Stimulated activated CD8-positive, alpha-beta memory T cell treated with anti-CD3 and anti-CD28 coated beads, Interleukin-7, amount 100 ng/mL, for 24 hours (primary cell): ENCODE measurements around the gene PRRG2.
"Not testable (repeated sequence)": the region's sequence is repeated elsewhere in the genome, so short reads cannot be mapped to it uniquely, and the experiment has no call there.

Experiments used
- DNase-seq: peaks from one replicate; pipeline ENCODE4 v3.0.0-alpha.2; 2020; ENCODE audit warnings: low read depth

The PRRG2 gene

DNA sequence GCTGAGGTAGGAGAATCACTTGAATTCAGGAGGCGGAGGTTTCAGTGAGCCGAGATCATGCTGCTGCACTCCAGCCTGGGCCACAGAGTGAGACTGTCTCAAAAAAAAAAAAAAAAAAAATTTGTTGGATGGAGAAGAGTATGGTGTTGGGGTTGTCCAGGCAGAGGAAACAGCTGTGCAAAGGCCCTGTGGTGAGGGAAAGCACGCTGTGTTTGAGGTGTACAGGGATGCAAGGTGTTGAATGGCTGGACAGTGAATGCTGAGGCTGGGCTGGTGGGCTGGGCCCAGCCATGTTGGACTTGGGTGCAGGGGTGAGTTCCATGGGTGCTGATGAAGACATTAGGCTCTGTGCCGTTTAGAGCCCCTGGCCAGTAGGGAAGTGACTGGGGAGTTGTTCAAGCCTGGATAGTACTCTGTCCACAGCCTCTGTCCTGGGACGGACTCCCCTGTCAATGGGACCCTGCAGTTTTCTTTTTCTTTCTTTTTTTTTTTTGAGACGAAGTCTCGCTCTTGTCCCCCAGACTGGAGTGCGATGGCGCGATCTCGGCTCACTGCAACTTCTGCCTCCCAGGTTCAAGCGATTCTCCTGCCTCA, 28.5 kb downstream of the PRRG2 start:
- no peak for DNase-seq

DNA sequence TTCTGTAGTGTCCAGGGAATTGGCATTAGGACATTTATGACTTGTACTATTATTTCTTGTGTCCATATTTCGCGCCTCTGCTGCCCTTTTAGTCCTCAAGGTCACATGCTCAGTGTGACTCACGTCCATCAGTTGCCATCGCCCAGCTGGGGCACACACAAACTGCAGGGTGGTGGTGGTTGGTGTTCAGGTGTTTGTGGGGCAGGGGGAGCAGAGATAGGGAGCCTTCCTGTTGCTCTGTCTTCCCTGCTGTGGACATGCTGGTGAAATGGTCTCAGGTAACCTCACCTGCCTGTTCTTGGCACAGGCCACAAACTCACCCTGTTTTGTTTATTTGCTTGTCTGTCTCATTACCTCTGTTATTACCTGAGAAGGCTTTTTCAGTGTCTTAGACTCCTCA, 32.3 kb downstream of the PRRG2 start:
- DNase-seq: no peak

DNA sequence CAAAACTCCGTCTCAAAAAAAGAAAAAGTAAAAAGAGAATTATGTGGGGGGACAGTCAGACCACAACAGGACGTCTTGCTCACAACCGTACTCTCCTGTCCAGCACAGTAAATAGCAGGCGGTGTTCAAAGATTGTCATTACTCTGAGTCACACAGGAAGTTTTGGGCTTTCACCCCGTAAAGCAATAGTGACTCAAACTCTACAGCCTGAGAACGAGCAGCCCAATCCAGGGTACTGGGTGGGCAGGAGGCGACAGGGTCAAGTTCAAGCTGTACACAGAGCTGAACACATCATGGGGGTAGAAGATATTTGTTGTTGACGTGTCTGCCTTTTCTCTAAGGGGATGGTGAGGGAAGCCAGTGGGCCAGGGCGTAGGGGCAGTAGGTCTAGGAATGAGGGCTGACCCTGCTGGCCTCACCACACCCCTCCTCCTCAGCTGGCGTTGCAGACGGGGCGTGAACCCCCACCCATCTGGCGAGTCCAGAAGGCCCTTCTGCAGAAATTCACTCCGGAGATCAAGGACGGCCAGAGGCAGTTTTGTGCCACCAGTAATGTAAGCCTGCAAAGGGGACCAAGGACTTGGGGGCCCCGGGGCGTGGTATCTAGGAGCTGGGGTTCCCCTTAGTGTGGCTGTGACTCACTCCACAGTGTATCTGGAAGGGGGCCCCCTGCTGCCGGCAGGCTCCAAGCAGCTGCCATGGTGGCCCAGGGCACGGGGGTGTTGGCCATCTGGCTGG, 33.1 kb downstream of the PRRG2 start:
- no peak for DNase-seq

DNA sequence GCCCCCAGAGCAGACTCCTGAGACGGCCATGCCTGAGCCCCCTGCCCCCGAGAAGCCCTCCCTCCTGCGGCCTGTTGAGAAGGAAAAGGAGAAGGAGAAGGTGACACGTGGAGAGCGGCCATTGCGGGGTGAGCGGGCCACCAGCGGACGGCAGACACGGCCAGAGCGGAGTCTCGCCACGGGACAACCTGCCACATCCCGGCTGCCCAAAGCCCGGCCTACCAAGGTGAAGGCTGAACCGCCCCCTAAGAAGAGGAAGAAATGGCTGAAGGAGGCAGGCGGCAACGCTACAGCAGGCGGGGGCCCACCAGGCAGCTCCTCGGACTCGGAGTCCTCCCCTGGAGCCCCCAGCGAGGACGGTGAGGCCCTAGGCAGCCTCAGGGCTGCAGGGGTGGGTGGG, 34.7 kb downstream of the PRRG2 start:
- no peak for DNase-seq

- no peak for DNase-seq
Observed at GRCh38 chr19:49616532-49616931, 35.4 kb downstream of the PRRG2 start.

DNA sequence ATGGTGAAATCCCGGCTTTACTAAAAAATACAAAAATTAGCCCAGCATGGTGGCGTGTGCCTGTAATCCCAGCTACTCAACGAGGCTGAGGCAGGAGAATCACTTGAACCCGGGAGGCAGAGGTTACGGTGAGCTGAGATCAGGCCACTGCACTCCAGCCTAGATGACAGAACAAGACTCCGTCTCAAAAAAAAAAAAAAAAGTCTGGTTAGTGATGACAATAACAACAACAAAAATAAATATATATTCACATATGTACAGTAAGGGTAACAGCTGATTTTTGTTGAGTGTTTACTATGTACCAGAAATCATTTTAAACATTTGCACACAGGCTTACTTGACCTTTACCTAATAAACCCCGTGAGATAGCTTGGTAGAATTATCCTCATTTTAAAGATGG, 35.8 kb downstream of the PRRG2 start:
- DNase-seq: no peak

DNA sequence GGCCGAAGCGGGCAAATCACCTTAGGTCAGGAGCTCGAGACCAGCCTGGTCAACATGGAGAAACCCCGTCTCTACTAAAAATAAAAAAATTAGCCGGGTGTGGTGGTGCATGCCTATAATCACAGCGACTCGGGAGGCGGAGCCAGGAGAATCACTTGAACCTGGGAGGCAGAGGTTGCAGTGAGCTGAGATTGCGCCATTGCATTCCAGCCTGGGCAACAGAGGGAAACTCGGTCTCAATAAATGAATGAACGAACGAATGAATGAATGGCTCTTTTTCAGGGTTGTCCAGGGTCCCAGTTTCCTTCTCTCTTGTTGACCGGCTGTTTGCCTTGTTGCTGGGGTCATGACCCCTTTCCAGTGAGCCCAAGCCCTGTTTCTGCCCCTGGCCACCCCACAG, 36.7 kb downstream of the PRRG2 start:
- DNase-seq: not testable (repeated sequence)

DNA sequence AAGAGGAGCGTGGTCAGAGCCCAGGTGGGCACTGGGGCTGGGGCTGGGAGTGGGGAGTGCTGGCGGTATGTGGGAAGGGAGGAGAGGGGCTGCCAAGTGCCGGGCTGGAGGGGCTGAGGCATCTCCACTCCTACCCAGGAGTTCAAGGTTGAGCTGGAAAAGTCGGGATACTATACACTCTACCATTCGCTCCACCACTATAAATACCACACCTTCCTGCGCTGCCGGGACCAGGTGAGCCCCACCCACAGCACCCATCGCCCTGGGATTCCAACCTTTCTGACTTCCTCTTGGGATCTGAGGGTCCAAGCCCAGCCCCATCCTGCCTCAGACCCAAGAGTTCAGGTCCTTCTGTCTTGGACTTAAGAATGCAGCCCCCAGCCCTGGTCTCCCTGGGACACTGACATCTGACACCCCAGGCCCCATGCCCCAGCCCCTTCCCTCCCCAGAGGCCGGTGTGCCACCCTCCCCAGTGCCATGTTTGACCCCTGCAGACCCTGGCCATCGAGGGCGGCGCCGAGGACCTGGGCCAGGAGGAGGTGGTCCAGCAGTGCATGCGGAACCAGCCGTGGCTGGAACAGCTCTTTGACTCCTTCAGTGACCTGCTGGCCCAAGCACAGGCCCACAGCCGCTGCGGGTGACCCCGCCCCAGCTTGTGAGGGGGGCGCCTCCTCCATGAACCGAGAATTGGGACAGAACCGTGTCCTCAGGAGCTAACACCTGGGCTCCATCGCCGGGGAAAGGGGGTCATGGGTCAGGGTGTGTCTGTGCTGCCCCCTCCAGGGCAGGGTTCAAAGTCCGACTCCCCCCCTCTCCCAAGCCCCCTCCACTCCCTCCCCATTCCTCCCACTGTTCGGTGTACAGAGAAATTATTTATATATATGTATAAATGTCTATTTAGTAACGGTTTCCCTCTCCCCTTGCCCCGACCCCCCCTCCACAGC, 44.1 kb downstream of the PRRG2 start:
- no peak for DNase-seq

GRCh38 chr19:49626226-49626625, 45.1 kb downstream of the PRRG2 start:
- no peak for DNase-seq

GRCh38 chr19:49629659-49630058, 48.5 kb downstream of the PRRG2 start:
- DNase-seq: no peak

GRCh38 chr19:49631014-49631588, 50.0 kb downstream of the PRRG2 start:
- no peak for DNase-seq

DNA sequence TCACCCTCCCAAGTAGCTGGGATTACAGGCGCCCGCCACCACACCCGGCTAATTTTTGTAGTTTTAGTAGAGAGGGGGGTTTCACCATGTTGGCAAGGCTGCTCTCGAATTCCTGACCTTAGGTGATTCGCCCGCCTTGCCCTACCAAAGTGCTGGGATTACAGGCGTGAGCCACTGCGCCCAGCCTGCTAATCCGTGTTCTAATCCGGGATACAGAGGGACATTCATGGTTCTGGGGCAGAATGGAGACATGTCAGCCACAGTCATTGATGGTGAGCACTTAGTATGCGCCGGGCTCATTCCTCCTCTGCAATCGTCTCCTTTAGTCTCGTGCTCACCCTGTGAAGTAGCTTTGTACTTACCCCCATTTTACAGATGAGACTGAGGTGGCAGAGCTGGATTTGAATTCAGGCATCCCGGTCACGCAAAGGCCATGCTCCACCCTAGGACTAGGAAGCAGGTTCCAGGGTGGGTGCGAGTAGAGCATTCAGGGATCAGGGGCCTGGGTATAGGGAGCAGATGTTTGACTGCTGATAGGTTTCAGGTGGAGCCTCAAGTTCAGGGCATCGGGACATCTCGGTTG, 50.6 kb downstream of the PRRG2 start:
- DNase-seq: no peak

DNA sequence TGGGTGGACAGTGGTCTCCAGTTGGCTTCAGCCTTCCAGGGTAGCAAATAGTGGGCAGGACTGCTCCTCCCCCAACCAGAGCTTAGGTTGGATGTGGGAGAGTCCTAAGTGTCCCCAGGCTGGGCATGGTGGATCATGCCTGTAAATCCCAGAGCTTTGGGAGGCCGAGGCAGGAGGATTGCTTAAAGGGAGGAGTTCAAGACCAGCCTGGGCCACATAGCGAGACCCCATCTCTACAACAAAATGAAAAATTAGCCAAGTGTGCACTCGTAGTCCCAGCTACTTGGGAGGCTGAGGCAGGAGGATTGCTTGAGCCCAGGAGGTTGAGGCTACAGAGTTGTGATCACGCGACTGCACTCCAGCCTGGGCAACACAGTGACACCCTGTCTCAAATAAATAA, 51.5 kb downstream of the PRRG2 start:
- no peak for DNase-seq

DNA sequence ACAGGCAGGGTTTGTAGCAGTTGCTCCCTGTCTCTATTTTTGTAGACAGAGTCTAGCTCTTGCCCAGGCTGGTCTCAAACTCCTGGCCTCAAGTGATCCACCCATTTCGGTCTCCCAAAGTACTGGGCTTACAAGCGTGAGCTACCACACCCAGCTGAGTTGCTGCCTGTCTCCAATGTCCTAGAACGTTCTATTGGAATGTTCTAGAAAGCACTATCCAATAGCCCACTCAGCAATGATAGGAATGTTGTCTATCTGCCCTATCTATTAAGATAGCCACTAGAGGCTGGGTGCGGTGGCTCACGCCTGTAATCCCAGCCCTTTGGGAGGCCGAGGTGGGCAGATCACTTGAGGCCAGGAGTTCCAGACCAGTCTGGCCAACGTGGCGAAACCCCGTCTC, 52.2 kb downstream of the PRRG2 start:
- not testable (repeated sequence) for DNase-seq

DNA sequence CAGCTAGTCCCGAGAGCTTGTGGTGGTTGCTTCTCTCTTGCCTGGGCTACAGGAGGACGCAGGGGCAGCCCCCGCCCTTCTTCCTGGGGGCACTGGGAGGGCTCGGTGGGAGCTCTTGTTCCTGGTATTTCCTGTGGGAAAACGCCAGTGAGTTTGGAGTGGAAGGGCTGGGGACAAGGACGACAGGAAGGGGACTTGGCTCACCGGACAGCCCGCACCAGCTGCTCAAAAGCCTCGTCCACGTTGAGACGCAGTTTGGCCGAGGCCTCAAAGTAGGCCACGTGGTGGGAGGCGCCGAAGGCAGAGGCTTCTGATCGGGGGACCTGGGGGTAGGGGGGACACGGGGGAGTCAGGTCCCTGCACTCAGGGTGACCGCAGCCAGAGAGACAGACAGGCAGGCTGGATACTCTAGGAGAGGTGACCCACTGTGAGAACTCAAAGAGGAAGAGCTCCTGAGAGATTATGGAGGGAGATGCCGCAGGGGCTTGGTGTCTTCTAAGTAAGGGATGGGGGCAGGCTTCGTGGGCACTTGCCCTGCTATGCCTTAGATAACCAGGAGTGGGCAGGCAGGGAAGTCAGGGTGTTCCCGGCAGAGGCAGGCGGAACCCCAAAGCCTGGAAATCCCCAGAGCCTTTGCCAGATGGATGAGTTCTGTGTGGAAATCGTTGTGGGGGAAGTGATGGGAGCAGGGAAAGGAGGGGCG, 54.6 kb downstream of the PRRG2 start:
- no peak for DNase-seq

- DNase-seq: no peak
Observed at GRCh38 chr19:49636233-49636932, 55.3 kb downstream of the PRRG2 start.

GRCh38 chr19:49637821-49638738, 57.0 kb downstream of the PRRG2 start:
- DNase-seq: no peak

DNA sequence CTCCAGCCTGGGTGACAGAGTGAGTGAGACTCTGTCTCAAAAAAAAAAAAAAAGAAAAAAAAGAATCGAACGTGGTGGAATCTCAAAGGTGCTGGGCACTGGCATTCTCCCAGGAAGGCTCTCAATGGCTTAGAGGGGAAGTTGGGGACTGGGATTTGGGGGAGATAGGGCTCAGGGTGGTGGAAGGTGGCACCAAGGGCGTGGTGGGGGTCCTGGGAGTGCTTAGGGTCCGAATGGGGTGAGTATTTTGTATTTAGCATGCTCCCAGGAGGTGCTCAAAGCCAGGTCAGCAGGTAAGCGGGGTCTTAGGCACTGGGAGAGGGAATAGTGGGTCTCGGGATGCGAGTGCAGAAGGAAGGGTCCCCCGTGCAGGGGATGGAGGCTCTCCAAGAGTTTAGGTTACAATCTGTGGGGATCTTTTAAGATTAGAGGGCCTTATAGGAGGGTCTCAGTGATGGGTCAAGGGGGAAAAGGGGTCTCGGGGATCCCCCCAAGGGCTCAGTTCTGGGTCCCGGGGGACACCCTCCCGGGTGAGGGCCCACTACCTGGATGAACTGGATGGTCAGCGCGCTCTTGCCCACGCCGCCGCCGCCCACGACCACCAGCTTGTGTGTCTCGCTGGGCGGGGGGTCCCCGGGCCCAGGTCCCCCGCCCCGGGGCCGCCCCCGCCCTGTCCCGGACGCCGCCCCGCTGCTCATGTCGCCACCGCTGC, 58.4 kb downstream of the PRRG2 start:
- DNase-seq: no peak
